NCI-H2171 (cell line): ENCODE measurements around the gene CDKN1B.
A peak's percentile ranks its signal among the peaks of the same experiment; 100 is the strongest.

ENCODE experiments used
- DNase-seq: peaks from one replicate; lab custom pipeline; 2025; lab: John Stamatoyannopoulos, UW

The CDKN1B gene

GRCh38 chr12:12716793-12717585, at the start of gene CDKN1B:
Gene CDKN1B (plus strand): TSS chr12:12717368. CDS start chr12:12717840, 472 bp downstream.
- DNase-seq: peak; percentile 69

GRCh38 chr12:12668005-12668404, 49.2 kb upstream of the CDKN1B start:
- no peak for DNase-seq

GRCh38 chr12:12669020-12669419, 48.1 kb upstream of the CDKN1B start:
- DNase-seq: no peak

- no peak for DNase-seq
These were observed 45.1 kb upstream of the CDKN1B start for GRCh38 chr12:12671850-12672660.

- DNase-seq: no peak
These were observed 43.9 kb upstream of the CDKN1B start for GRCh38 chr12:12673296-12673695.

- no peak for DNase-seq
These were observed 40.6 kb upstream of the CDKN1B start for GRCh38 chr12:12676605-12677004.

GRCh38 chr12:12681061-12681765, 36.0 kb upstream of the CDKN1B start:
- no peak for DNase-seq

- no peak for DNase-seq
These were observed 34.9 kb upstream of the CDKN1B start for GRCh38 chr12:12682284-12682683.

GRCh38 chr12:12683136-12683697, 34.0 kb upstream of the CDKN1B start:
- DNase-seq: no peak

GRCh38 chr12:12683725-12684124, 33.4 kb upstream of the CDKN1B start:
- DNase-seq: no peak

GRCh38 chr12:12684375-12685106, 32.6 kb upstream of the CDKN1B start:
- DNase-seq: peak; percentile 57

- DNase-seq: no peak
These were observed 31.9 kb upstream of the CDKN1B start for GRCh38 chr12:12685305-12685704.

GRCh38 chr12:12686472-12686871, 30.7 kb upstream of the CDKN1B start:
- no peak for DNase-seq

- DNase-seq: no peak
These were observed 30.2 kb upstream of the CDKN1B start for GRCh38 chr12:12686925-12687324.

- no peak for DNase-seq
These were observed 27.4 kb upstream of the CDKN1B start for GRCh38 chr12:12689647-12690300.

GRCh38 chr12:12691549-12691948, 25.6 kb upstream of the CDKN1B start:
- no peak for DNase-seq

GRCh38 chr12:12693111-12693671, 24.0 kb upstream of the CDKN1B start:
- no peak for DNase-seq

- DNase-seq: peak; percentile 58
These were observed 20.4 kb upstream of the CDKN1B start for GRCh38 chr12:12696562-12697383.

GRCh38 chr12:12699345-12699744, 17.8 kb upstream of the CDKN1B start:
- no peak for DNase-seq

GRCh38 chr12:12700254-12700653, 16.9 kb upstream of the CDKN1B start:
- no peak for DNase-seq
